ENCODE measurements around the gene CHN2.

The CHN2 gene

DNA sequence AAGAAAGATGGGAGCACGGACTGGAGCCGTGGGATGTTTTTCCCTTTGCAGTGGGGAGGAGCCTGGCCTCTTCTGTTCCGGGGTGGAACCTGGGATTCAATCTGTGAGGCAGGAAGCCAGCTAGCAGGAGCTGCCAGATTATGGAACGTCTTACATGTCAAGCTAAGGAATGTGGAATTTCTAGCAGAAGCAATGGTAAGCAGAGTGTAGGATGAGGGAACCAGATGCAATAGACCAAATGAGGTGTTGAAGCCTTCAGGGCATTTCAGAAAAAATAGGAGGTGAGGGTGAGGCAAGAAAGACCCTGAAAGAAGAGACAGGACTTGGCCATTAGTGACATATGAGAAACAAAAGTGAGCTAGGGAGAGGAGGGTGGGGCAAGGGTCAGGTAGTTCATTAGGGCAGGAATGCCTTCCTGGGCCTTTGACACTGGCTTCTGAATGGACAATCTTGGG is 105.5 kb downstream of the CHN2 start:
- FAIRE-seq, result no peak
- DNase-seq (ENCODE audit: insufficient read length, low spot score), result no peak
- no peak for TF ChIP-seq POLR2A (IDR thresholded peaks at IDR 0.05; ENCODE audit: low read depth, low read length)

DNA sequence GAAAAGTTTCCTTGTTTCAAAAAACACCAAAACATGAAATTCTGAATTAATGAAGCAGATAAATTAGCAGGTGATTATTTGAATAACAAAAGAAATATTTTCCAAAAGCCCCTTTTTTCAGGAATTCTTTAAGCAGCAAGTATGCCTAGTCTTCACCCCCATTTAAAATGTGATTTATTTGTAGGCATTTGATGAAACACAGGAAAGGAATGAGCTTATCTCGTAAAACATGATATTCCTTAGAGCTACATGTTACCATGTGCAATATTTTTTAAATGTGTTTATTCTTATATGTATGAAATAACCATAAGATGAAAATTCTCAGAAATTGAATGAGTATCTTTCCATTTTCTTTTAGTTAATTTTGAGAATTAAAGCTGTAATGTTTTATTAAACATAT is 106.1 kb downstream of the CHN2 start:
- FAIRE-seq (no peak), DNase-seq (ENCODE audit: insufficient read length, low spot score) (no peak)
- no peak for TF ChIP-seq POLR2A (IDR thresholded peaks at IDR 0.05; ENCODE audit: low read depth, low read length)

GRCh38 chr7:29302666-29303395 is 108.3 kb downstream of the CHN2 start:
- FAIRE-seq (no peak), DNase-seq (ENCODE audit: insufficient read length, low spot score) (no peak)
- TF ChIP-seq POLR2A (IDR thresholded peaks at IDR 0.05; ENCODE audit: low read depth, low read length), result no peak

GRCh38 chr7:29304756-29305155 is 110.2 kb downstream of the CHN2 start:
- FAIRE-seq (no peak), DNase-seq (ENCODE audit: insufficient read length, low spot score) (no peak)
- TF ChIP-seq POLR2A (IDR thresholded peaks at IDR 0.05; ENCODE audit: low read depth, low read length), result no peak

- no peak for TF ChIP-seq POLR2A (IDR thresholded peaks at IDR 0.05; ENCODE audit: low read depth, low read length)
- FAIRE-seq, result no peak
Measured at GRCh38 chr7:29306319-29306991, 111.9 kb downstream of the CHN2 start.

DNA sequence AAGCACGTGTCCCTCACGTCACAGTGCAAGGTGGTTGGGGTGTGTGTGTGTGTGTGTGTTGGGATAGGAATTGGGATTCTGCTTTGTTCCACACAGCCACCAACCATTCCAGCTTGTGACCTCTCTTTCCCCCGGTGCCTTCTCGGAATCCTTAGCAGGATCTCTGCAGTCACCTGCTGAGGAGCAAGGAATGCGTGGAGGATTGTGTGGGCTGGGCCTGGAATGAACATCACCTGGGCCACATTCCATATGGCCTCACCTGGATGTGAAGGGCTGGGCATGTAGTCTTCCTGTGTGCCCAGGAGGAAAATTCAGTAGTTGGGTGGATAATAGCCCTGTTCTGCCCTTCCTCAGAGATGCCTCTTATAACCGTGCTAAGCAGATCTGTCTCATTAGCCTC is 113.8 kb downstream of the CHN2 start:
- no peak for TF ChIP-seq POLR2A (IDR thresholded peaks at IDR 0.05; ENCODE audit: low read depth, low read length)
- no peak for FAIRE-seq

More at GRCh38 chr7:29306319-29306991, 111.9 kb downstream of the CHN2 start:
- DNase-seq (ENCODE audit: insufficient read length, low spot score), result no peak

GRCh38 chr7:29309041-29309854 is 114.7 kb downstream of the CHN2 start:
- no peak for TF ChIP-seq POLR2A (IDR thresholded peaks at IDR 0.05; ENCODE audit: low read depth, low read length)
- DNase-seq (ENCODE audit: insufficient read length, low spot score) (no peak), FAIRE-seq (no peak)

More for the DNA sequence above, 113.8 kb downstream of the CHN2 start:
- DNase-seq (ENCODE audit: insufficient read length, low spot score), result no peak

DNA sequence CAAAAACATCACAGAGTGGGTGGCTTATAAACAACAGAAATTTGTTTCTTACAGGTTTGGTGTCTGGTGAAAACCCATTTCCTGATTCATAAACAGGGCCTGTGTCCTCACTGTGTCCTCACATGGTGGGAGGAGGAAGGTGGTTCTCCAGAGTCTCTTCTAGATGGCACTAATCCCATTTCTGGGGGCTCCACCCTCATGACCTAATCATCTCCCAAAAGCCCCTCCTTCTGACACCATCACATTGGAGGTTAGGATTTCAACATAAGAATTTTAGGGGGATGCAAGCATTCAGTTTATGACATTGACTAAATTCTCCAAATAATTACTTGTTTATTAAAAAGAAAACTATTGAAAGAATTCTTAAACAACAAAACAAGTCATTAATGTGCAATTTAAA is 116.0 kb downstream of the CHN2 start:
- FAIRE-seq (no peak), DNase-seq (ENCODE audit: insufficient read length, low spot score) (no peak)
- no peak for TF ChIP-seq POLR2A (IDR thresholded peaks at IDR 0.05; ENCODE audit: low read depth, low read length)

DNA sequence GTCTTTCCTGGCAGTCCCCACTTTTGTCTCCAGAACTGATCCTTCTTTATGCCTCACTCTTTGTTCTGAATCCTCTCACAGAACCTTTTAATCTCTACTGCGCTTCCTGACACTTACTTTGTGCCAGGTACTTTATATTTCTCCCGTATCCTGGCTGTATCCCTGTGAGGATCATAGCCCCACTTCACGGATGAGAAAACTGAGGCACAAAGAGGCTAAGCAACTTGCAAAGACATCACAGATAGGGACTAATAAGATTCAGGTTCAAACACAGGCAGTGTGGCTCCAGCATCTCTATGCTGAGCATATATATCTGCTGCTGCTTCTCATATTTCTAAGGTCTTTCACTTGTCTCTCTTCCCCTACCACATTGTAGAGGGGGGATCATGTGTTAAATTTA is 116.7 kb downstream of the CHN2 start:
- FAIRE-seq, result no peak
- DNase-seq (ENCODE audit: insufficient read length, low spot score), result no peak
- TF ChIP-seq POLR2A (IDR thresholded peaks at IDR 0.05; ENCODE audit: low read depth, low read length), result no peak

DNA sequence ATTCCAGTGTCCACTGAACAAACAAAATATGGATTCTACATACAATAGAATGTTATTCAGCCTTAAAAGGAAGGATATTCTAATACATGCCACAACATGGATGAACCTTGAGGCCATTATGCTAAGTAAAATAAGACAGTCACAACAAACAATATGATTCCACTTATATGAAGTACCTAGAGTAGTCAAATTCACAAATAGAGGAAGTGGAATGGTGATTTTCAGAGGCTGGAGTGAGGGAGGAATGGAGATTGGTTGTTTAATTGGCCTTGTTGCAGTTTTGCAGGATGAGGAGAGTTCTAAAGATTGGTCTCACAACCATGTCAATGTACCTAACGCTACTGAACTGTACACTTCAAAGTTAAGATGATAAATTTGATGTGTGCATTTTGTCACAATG is 119.6 kb downstream of the CHN2 start:
- no peak for TF ChIP-seq POLR2A (IDR thresholded peaks at IDR 0.05; ENCODE audit: low read depth, low read length)
- FAIRE-seq (no peak), DNase-seq (ENCODE audit: insufficient read length, low spot score) (no peak)

DNA sequence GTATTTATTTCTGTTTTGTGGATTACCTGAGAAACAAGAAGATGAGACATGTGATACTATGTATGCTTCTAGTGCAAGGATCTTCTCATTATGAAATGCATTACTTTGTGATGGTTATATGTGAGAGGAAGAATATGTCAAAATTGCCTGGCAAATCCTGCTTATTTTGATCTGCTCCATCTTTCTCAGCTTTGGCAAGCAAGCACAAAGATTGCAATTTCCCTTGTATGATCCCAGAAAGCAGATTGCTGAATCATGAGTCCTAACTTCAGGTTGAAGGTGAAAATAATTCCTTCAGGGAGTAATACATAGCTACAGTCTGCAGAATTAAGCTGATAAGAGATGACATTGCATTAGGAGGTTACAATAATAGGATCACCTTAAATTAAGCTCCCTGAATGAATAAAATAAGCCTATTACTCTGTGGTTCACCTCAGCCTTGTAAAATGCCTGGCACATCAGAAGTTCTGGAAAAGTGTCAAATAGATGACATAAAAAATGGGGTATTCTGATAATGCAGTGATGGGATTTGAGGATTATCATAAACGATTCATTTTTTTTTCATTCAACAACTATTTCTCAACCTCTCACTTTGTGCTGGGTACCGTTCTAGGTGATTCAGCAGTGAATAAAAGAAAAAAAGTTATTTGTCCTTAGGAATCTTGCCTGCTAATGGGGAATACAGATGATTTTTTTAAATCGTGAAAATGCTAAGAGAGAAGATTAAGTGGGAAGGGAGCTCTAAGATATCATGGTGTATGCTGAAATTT is 120.7 kb downstream of the CHN2 start:
- no peak for DNase-seq (ENCODE audit: insufficient read length, low spot score)
- TF ChIP-seq POLR2A (IDR thresholded peaks at IDR 0.05; ENCODE audit: low read depth, low read length), result no peak
- no peak for FAIRE-seq

GRCh38 chr7:29315892-29316270 is 121.3 kb downstream of the CHN2 start:
- no peak for FAIRE-seq
- no peak for DNase-seq (ENCODE audit: insufficient read length, low spot score)
- TF ChIP-seq POLR2A (IDR thresholded peaks at IDR 0.05; ENCODE audit: low read depth, low read length), result no peak

DNA sequence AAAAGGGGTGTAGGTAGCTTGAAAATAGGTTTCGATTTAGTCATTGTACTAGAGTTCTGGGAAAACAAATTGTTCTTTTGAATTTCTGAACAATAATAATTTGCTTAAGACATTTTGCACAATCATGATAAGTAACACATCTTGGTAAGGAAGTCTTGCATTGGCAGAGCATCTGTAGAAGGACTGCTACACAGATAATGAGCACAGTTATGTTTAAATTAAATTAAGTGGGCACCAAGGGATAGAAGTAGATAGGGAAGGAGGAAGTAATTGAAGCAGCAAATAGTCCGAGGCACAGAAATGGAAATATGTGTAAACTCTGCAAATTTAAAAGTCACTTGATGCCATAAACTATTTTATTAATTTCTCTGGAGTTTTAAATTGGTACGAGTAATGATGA is 122.4 kb downstream of the CHN2 start:
- FAIRE-seq (no peak), DNase-seq (ENCODE audit: insufficient read length, low spot score) (no peak)
- TF ChIP-seq POLR2A (IDR thresholded peaks at IDR 0.05; ENCODE audit: low read depth, low read length), result no peak
